ENCODE measurements around the gene LHPP. TPM values are rescaled to one million over a fixed set of nuclear protein-coding genes. Genes with fewer than 3 reads are reported as not detected.
A peak's percentile ranks its signal among the peaks of the same experiment; 100 is the strongest.
"Not testable (repeated sequence)": the region's sequence is repeated elsewhere in the genome, so short reads cannot be mapped to it uniquely, and the experiment has no call there.

The LHPP gene
- total RNA-seq, 1 donor from 2014 or later, result 15.2 TPM

- Mint-ChIP-seq H3K4me1 (ENCODE audit: low read depth) (no peaks in the 10 kb centered on the region), H3K27me3 (peaks cover 10% of the 10 kb centered on the region), H3K36me3 (ENCODE audit: insufficient read depth) (no peaks in the 10 kb centered on the region), H3K27ac (no peak overlapping the region), H3K4me3 (ENCODE audit: low read depth) (no peak overlapping the region), H3K9me3 (ENCODE audit: low read depth) (no peaks in the 10 kb centered on the region)
- no peak for DNase-seq (ENCODE audit: low spot score, unreplicated experiment)
- TF ChIP-seq CTCF (IDR thresholded peaks at IDR 0.05; ENCODE audit: unreplicated experiment), result no peak
Measured at GRCh38 chr10:124436191-124436638, 25.4 kb upstream of the LHPP start.

DNA sequence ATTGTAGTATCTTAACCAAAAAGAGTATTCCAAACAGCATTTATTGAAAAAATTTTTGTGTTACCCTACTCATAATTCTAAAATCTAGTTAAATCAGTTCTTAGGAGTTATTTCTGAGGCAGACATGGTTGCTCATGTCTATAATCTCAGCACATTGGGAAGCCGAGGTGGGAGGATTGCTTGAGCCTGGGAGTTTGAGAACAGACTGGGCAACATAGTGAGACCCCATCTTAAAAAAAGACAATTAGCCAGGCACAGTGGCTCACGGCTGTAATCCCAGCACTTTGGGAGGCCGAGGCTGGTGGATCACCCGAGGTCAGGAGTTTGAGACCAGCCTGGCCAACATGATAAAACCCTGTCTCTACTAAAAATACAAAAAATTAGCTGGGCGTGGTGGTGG lies 19.9 kb upstream of the LHPP start:
- H3K36me3 Mint-ChIP-seq (ENCODE audit: insufficient read depth); H3K4me3 Mint-ChIP-seq (ENCODE audit: low read depth); H3K9me3 Mint-ChIP-seq (ENCODE audit: low read depth); H3K27ac Mint-ChIP-seq; H3K4me1 Mint-ChIP-seq (ENCODE audit: low read depth); DNase-seq (ENCODE audit: low spot score, unreplicated experiment): not testable (repeated sequence)
- peaks cover 40% of the 10 kb centered on the region for H3K27me3 Mint-ChIP-seq

- no peak for TF ChIP-seq CTCF (IDR thresholded peaks at IDR 0.05; ENCODE audit: unreplicated experiment)
- Mint-ChIP-seq H3K4me3 (ENCODE audit: low read depth) (peak overlapping the region; percentile 64), H3K9me3 (ENCODE audit: low read depth) (no peaks in the 10 kb centered on the region), H3K27me3 (peaks cover 82% of the 10 kb centered on the region), H3K4me1 (ENCODE audit: low read depth) (peaks cover 15% of the 10 kb centered on the region), H3K36me3 (ENCODE audit: insufficient read depth) (no peaks in the 10 kb centered on the region), H3K27ac (no peak overlapping the region)
- no peak for DNase-seq (ENCODE audit: low spot score, unreplicated experiment)
Measured at GRCh38 chr10:124446830-124447750, 14.5 kb upstream of the LHPP start.

GRCh38 chr10:124447751-124448466 lies 13.7 kb upstream of the LHPP start:
- Mint-ChIP-seq H3K4me3 (ENCODE audit: low read depth) (peak overlapping the region; percentile 64), H3K27ac (no peak overlapping the region), H3K4me1 (ENCODE audit: low read depth) (peaks cover 15% of the 10 kb centered on the region), H3K36me3 (ENCODE audit: insufficient read depth) (no peaks in the 10 kb centered on the region), H3K9me3 (ENCODE audit: low read depth) (no peaks in the 10 kb centered on the region), H3K27me3 (peaks cover 86% of the 10 kb centered on the region)
- no peak for TF ChIP-seq CTCF (IDR thresholded peaks at IDR 0.05; ENCODE audit: unreplicated experiment)
- peak; percentile 28 for DNase-seq (ENCODE audit: low spot score, unreplicated experiment)

- Mint-ChIP-seq H3K4me3 (ENCODE audit: low read depth) (peak overlapping the region; percentile 63), H3K4me1 (ENCODE audit: low read depth) (peaks cover 15% of the 10 kb centered on the region), H3K36me3 (ENCODE audit: insufficient read depth) (no peaks in the 10 kb centered on the region), H3K27ac (no peak overlapping the region), H3K27me3 (peaks cover 86% of the 10 kb centered on the region), H3K9me3 (ENCODE audit: low read depth) (no peaks in the 10 kb centered on the region)
- peak; percentile 47 for TF ChIP-seq CTCF (IDR thresholded peaks at IDR 0.05; ENCODE audit: unreplicated experiment)
- DNase-seq (ENCODE audit: low spot score, unreplicated experiment), result no peak
Measured at GRCh38 chr10:124448696-124449169, 12.9 kb upstream of the LHPP start.

All from progenitor cell of endocrine pancreas (in vitro differentiated cells).